ENCODE results near the gene THEM5. TPM values are rescaled to one million over a fixed set of nuclear protein-coding genes. Genes with fewer than 3 reads are reported as not detected.
"Not testable (repeated sequence)": the region's sequence is repeated elsewhere in the genome, so short reads cannot be mapped to it uniquely, and the experiment has no call there.

THEM5 gene
- total RNA-seq, 1 experiment from 2014 or later = not detected

DNA sequence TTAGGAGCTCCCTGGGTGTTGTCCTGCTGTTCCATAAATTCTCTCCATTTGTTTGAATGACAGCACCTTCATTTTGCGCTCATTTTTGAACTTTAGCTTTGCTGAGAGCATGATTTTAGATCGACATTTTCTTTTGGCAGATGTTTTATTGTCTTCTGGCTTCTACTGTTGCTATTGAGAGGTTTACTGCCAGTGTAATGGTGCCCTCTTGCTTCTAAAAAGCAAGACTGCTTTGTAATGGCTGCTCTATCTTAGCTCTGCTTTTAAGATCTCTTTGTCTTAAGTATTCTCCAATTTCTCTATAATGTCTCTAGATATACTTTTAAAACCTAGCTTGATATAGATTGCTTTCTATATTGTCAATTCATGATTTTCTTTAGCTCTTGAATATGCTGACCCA lies 28.0 kb upstream of the THEM5 start:
- BruUV-seq (replicated peaks) = no TSS peak
- DNase-seq (peak; percentile 23), ATAC-seq (0 out of 2 replicates have a peak, but pooled peaks have one; percentile 43)
- no peak overlapping the region for H3K27ac ChIP-seq (ENCODE audit: low read length)
- TF ChIP-seq EZH2 (IDR thresholded peaks at IDR 0.05; ENCODE audit: low read length, unreplicated experiment) = no peak
- TF ChIP-seq, protein P1, sequence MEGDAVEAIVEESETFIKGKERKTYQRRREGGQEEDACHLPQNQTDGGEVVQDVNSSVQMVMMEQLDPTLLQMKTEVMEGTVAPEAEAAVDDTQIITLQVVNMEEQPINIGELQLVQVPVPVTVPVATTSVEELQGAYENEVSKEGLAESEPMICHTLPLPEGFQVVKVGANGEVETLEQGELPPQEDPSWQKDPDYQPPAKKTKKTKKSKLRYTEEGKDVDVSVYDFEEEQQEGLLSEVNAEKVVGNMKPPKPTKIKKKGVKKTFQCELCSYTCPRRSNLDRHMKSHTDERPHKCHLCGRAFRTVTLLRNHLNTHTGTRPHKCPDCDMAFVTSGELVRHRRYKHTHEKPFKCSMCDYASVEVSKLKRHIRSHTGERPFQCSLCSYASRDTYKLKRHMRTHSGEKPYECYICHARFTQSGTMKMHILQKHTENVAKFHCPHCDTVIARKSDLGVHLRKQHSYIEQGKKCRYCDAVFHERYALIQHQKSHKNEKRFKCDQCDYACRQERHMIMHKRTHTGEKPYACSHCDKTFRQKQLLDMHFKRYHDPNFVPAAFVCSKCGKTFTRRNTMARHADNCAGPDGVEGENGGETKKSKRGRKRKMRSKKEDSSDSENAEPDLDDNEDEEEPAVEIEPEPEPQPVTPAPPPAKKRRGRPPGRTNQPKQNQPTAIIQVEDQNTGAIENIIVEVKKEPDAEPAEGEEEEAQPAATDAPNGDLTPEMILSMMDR (conservative IDR thresholded peaks at IDR 0.05; ENCODE audit: low read depth, low read length) = peak; percentile 48; the same call in 1 of the 2 replicates
- H3F3A ChIP-seq (ENCODE audit: low read length, unreplicated experiment) = no peaks in the 10 kb centered on the region
- H3K79me2 ChIP-seq (ENCODE audit: low read length) = no peaks in the 10 kb centered on the region
- H2AFZ ChIP-seq (ENCODE audit: low read length) = no peak overlapping the region
- ChIA-PET POLR2A (ENCODE audit: unreplicated experiment) (interaction anchor here (0.6 to 0.7 kb wide), 2 partner anchors 11 to 40 kb away, joined by 3 to 4 read pairs; no protein-coding TSS in a partner anchor), CTCF (interaction anchor here (0.7 to 1.6 kb wide), 4 partner anchors 35 to 201 kb away, joined by 4 to 12 read pairs (median 6); partner anchors contain the start of gene MRPL9)
- no peaks in the 10 kb centered on the region for H3K27me3 ChIP-seq (ENCODE audit: low read length)
- H3K9me2 ChIP-seq (replicated peaks; ENCODE audit: low read length) = no peaks in the 10 kb centered on the region
- H3K4me1 ChIP-seq (ENCODE audit: insufficient read depth, low read length) = peaks cover 12% of the 10 kb centered on the region
- no peaks in the 10 kb centered on the region for H4K20me1 ChIP-seq (ENCODE audit: low read length)
- no peak overlapping the region for H3K4me3 ChIP-seq (ENCODE audit: low read length)
- no peaks in the 10 kb centered on the region for H3K36me3 ChIP-seq (ENCODE audit: low read depth, low read length)
- no peaks in the 10 kb centered on the region for H3K9me3 ChIP-seq (ENCODE audit: low read length)
- intact Hi-C loops (cut with micrococcal nuclease) = loop anchor here (1.0 kb wide), 1 partner anchor 45 kb away; no protein-coding TSS in a partner anchor
- no peak overlapping the region for H3K9ac ChIP-seq (ENCODE audit: low read length)
- no peak overlapping the region for H3K4me2 ChIP-seq (ENCODE audit: low read length)

DNA sequence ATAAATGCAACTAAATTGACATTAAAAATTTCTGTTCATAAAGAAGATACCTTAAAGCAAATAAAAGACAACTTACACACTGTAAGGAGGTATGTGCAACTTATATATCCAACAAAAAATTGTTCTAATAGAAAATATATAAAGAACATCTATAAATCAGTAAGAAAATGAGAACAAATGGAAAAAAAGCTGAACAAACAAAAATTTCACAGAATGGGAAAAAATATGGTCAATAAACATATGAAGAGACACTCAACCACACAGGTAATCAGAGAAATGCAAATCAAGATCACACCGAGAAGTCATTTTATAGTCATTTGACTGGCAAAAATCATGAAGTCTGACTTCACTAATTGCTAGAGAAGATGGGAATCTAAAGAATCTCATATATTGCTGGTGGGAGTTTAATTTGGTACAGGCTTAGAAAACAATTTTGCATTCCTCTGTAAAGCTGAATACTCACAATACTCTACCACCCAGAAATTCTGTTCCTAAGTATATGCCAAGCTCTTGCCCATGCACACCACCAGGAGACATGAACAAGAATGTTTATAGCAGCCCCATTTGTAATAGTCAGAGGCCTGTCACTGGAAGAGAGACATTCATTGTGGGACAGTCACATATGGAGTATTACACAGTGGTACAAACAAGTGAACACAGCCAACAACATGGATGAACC lies 22.0 kb upstream of the THEM5 start:
- H3K9me2 ChIP-seq (replicated peaks; ENCODE audit: low read length) = no peaks in the 10 kb centered on the region
- H3K4me1 ChIP-seq (ENCODE audit: insufficient read depth, low read length) = no peaks in the 10 kb centered on the region
- H3K4me2 ChIP-seq (ENCODE audit: low read length) = no peak overlapping the region
- H3K9me3 ChIP-seq (ENCODE audit: low read length) = no peaks in the 10 kb centered on the region
- BruUV-seq (replicated peaks) = no TSS peak
- intact Hi-C loops (cut with micrococcal nuclease) = no loop called here
- ChIA-PET CTCF (no interaction called here), POLR2A (ENCODE audit: unreplicated experiment) (no interaction called here)
- H3K27ac ChIP-seq (ENCODE audit: low read length) = no peak overlapping the region
- no peak overlapping the region for H3K9ac ChIP-seq (ENCODE audit: low read length)
- H3K36me3 ChIP-seq (ENCODE audit: low read depth, low read length) = peaks cover 2% of the 10 kb centered on the region; the same call in 1 of the 2 replicates
- TF ChIP-seq, protein P1 (conservative IDR thresholded peaks at IDR 0.05; ENCODE audit: low read depth, low read length) = no peak
- TF ChIP-seq EZH2 (IDR thresholded peaks at IDR 0.05; ENCODE audit: low read length, unreplicated experiment) (no peak), EZH2phosphoT487 (IDR thresholded peaks at IDR 0.05; ENCODE audit: borderline replicate concordance, low read length) (no peak)
- no peaks in the 10 kb centered on the region for H4K20me1 ChIP-seq (ENCODE audit: low read length)
- no peaks in the 10 kb centered on the region for H3F3A ChIP-seq (ENCODE audit: low read length, unreplicated experiment)
- H2AFZ ChIP-seq (ENCODE audit: low read length) = no peak overlapping the region
- ATAC-seq (no peak), DNase-seq (no peak)
- no peaks in the 10 kb centered on the region for H3K27me3 ChIP-seq (ENCODE audit: low read length)
- H3K79me2 ChIP-seq (ENCODE audit: low read length) = no peaks in the 10 kb centered on the region
- H3K4me3 ChIP-seq (ENCODE audit: low read length) = no peak overlapping the region

- ATAC-seq; CTCF ChIA-PET; intact Hi-C loops (cut with micrococcal nuclease): not testable (repeated sequence)
Measured at GRCh38 chr1:151872776-151873175, 19.3 kb upstream of the THEM5 start.

More at GRCh38 chr1:151872776-151873175, 19.3 kb upstream of the THEM5 start:
- BruUV-seq (replicated peaks); H3K9ac ChIP-seq (ENCODE audit: low read length); H3K27ac ChIP-seq (ENCODE audit: low read length); H3K9me3 ChIP-seq (ENCODE audit: low read length); H3K4me2 ChIP-seq (ENCODE audit: low read length); H3F3A ChIP-seq (ENCODE audit: low read length, unreplicated experiment); H3K9me2 ChIP-seq (replicated peaks; ENCODE audit: low read length); H3K36me3 ChIP-seq (ENCODE audit: low read depth, low read length); H4K20me1 ChIP-seq (ENCODE audit: low read length); H3K4me3 ChIP-seq (ENCODE audit: low read length); H3K4me1 ChIP-seq (ENCODE audit: insufficient read depth, low read length); POLR2A ChIA-PET (ENCODE audit: unreplicated experiment); H3K79me2 ChIP-seq (ENCODE audit: low read length); H3K27me3 ChIP-seq (ENCODE audit: low read length); DNase-seq; H2AFZ ChIP-seq (ENCODE audit: low read length): not testable (repeated sequence)

All from PC-3 (cell line).